SKM-1 (cell line): ENCODE measurements around the gene EIF3I.
"Not testable (repeated sequence)": the region's sequence is repeated elsewhere in the genome, so short reads cannot be mapped to it uniquely, and the experiment has no call there.

Source experiments
- DNase-seq: peaks from one replicate; lab custom pipeline; 2025; ENCODE audit not compliant: unreplicated experiment; lab: John Stamatoyannopoulos, UW

The EIF3I gene

DNA sequence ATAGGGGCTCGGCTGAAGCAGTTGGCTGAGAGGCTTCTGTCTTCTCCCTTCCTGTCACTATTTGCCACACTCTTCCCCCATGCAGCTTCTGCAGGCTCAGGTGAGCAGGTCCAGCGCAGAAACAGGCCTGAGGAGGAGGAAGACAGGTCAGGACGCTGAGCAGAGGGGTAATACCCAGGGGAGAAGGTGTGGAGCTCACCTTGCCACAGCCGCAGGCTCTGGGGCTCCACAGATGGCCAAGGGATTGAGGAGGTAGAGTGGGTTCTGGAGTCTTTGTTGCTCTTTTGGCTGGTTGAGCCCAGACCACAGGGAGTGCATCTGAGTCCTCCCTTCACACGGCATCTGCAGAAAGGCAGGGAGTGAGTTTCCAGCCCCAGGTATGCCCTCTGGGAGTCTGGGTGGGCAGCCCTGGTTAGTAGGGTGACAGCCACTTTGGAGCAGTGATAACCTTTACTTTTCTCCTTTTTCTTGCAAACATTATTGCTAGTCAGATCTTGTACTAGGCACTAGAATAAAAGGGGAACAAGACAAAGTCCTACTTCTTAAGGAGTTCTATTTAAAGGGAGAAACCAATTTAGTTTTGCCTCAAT is 9.7 kb downstream of the EIF3I start:
- DNase-seq = no peak

GRCh38 chr1:32232558-32233304 is 10.5 kb downstream of the EIF3I start:
- no peak for DNase-seq

GRCh38 chr1:32234792-32235191 is 12.6 kb downstream of the EIF3I start:
- DNase-seq = no peak

DNA sequence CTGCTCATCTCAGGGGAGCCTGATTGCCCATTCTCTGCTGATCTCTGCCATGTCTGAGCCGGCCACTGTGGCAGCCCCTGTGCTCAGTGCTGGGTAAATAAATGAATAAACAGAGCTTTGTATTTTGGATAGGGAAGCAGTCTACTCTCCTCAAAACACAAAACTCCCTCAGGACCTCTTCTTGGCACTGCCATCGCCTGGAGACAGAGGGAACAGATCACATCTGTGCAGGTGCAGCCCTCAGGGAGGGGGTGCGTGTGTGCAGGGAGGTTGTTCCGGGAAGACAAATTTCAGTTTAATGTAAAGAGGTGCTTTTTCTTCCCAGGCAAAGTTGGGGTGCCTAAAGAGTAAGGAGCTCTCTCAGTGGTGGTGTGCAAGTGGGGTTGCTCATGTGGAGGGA is 17.1 kb downstream of the EIF3I start:
- DNase-seq = no peak

DNA sequence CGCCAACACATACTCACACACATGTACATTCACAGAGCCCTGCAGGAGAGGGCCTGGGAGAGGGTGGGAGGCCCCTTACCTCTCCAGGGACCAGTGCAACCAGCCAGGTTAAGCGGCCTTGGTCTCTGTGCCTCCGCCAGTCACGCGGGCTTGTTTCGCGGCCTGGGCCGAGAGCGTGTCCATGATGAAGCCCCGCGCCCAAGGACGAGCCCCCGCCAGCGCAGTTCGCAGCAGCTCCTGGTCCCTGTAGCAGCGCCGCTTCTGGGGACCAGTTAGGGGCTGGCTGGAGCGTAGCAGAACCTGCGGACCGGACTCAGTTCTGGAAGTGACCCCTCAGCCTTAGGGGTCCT is 17.6 kb downstream of the EIF3I start:
- no peak for DNase-seq

GRCh38 chr1:32240140-32240951 is 18.1 kb downstream of the EIF3I start:
- no peak for DNase-seq

GRCh38 chr1:32241001-32241763 is 19.0 kb downstream of the EIF3I start:
- no peak for DNase-seq

- no peak for DNase-seq
Observed at GRCh38 chr1:32242341-32242851, 20.2 kb downstream of the EIF3I start.

- no peak for DNase-seq
Observed at GRCh38 chr1:32246888-32247273, 24.7 kb downstream of the EIF3I start, which contains the start of gene FAM167B. FAM167B (plus strand) TSS chr1:32247222; CDS start chr1:32247422, 200 bp downstream.

GRCh38 chr1:32247452-32247851 is 25.2 kb downstream of the EIF3I start:
- no peak for DNase-seq

DNA sequence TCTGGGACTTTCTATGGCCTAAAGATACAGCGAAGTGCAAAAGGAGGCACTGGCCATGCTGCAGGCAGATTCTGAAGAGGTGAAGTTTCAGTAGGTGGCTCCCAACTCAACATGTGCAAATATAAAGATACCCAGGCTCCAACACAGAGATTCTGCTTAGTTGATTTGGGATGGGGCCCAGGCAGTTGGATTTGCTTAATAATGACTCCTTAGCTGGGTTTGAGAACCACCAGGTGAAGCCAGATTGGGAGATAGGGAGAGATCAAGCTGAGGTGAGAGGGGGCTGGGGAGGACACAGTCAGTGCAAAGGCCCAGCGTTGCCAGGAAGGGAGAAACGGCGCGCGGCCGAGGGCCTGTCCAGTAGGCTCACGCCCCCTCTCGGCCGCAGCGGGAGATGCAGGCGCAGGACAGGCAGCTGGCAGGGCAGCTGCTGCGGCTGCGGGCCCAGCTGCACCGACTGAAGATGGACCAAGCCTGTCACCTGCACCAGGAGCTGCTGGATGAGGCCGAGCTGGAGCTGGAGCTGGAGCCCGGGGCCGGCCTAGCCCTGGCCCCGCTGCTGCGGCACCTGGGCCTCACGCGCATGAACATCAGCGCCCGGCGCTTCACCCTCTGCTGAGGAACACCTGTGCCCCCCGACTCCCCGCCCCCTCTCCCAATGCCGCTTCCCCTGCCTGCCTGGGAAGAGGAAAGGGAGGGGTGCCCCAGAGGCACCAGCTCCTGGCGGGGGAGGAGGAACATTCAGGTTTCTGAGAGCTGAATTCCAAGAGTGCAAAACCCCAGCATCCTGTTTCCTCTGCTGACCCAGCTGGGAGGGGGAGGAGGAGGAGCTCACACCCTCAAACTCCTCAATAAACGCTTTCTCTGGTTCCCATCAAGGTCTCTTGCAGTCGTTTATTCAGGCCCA is 26.0 kb downstream of the EIF3I start:
- DNase-seq = peak; percentile 23

DNA sequence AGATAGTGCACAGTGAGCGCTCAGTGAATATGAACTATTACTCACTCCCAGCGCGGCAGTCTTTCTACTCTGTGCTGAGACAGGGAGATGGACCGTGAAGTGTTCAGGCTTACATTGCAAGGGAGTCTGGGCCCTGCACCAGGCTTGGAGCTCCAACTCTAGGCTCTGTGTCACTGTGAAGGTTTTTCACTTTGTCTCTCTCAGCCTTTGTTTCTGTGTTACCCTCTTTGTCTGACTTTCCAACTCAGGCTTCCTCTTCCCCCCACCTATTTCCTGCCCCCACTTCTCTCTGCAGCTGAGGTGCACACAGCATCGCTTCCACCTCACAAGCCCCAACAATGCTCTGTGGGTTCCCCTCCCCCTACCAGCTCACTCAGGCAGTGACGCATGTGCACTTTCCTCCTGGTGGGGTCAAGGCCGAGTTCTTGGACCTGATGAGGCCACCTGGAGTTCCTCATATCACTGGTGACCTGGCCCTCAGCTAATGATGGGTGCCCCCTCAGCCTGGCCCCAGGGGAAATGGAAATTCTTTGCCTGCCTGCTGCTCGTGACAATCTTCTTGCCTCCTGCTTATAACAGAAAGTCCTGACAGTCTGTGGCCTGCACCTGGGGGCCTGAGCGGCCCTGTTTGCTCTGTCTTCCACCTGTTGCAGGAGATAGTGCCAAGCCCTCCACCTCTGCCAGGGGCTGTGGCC is 27.8 kb downstream of the EIF3I start:
- DNase-seq = peak; percentile 66

GRCh38 chr1:32250893-32251716 is 28.9 kb downstream of the EIF3I start, which contains the start of gene LCK:
LCK (plus strand) TSS chr1:32251265; CDS start chr1:32274330, 23,065 bp downstream.
- DNase-seq = no peak

- DNase-seq = no peak
Observed at GRCh38 chr1:32255072-32256071, 33.2 kb downstream of the EIF3I start.

GRCh38 chr1:32256473-32257226 is 34.4 kb downstream of the EIF3I start:
- DNase-seq = no peak

- DNase-seq = no peak
Observed at GRCh38 chr1:32257227-32257508, 35.0 kb downstream of the EIF3I start.

- DNase-seq = not testable (repeated sequence)
Observed at GRCh38 chr1:32263236-32263593, 41.0 kb downstream of the EIF3I start.
